ENCODE measurements around the gene TCF12.

TCF12 gene

DNA sequence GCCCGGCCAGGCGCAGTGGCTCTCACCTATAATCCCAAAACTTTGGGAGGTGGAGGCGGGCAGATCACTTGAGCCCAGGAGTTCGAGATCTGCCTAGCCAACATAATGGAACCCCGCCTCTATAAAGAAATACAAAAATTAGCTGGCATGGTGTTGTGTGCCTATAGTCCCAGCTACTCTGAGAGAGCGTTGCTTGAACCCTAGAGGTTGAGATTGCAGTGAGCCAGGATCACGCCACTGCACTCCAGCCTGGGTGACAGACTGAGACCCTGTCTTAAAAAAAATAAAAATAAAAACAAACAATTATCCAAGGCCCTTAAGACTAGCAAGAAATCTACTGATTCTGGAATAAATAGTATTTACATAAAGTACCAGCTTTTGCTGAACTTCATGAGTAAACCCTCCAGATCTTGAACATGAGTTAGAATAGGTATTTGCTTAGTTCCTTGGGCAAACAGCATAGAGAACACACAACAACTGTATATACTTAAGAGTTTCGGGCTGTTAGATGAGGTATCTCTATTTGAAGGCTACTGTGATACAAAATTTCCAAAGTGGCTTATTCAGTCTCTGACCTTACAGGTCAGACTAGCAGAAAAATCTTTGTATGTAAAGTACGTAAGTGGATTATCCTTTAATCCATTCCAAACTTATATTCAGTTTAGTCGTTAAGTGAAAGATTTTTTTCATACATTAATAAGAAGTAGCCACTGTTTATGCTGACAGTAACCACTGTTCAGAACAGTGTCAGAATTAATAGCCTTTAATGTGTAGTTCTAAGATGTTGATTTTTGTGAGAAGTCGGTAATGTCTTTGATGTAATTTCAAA lies 286.8 kb downstream of the TCF12 start:
- Histone ChIP-seq H3K27me3 (ENCODE audit: control insufficient read depth, insufficient read depth, low read length) (no peaks in the 10 kb centered on the region), H3K9me3 (ENCODE audit: control insufficient read depth, insufficient read depth, low read length) (no peaks in the 10 kb centered on the region), H3K4me3 (ENCODE audit: low read depth, low read length) (no peak overlapping the region), H3K9ac (ENCODE audit: low read depth, low read length) (no peak overlapping the region), H3K4me1 (ENCODE audit: control insufficient read depth, insufficient read depth, low read length) (no peaks in the 10 kb centered on the region), H3K36me3 (ENCODE audit: control insufficient read depth, insufficient read depth, low read length) (no peaks in the 10 kb centered on the region)

DNA sequence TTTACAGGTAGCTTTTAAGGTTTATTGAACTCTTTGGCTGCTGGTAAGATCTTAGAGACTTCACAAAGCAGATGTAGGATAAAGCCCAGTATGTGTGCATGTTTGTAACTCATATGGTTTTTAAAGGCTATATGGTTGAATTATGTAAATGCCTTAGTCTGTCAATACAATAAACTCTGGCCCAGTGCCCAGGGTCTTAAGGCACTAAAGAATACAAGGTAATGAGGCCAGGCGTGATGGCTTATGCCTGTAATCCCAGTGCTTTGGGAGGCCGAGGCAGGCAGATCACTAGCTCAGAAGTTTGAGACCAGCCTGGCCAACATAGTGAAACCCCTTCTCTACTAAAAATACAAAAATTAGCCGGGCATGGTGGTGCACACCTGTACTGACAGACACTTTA lies 287.6 kb downstream of the TCF12 start:
- H3K27me3 ChIP-seq (ENCODE audit: control insufficient read depth, insufficient read depth, low read length): no peaks in the 10 kb centered on the region
- no peaks in the 10 kb centered on the region for H3K9me3 ChIP-seq (ENCODE audit: control insufficient read depth, insufficient read depth, low read length)
- H3K36me3 ChIP-seq (ENCODE audit: control insufficient read depth, insufficient read depth, low read length): no peaks in the 10 kb centered on the region
- no peak overlapping the region for H3K4me3 ChIP-seq (ENCODE audit: low read depth, low read length)
- no peak overlapping the region for H3K9ac ChIP-seq (ENCODE audit: low read depth, low read length)
- H3K4me1 ChIP-seq (ENCODE audit: control insufficient read depth, insufficient read depth, low read length): no peaks in the 10 kb centered on the region

DNA sequence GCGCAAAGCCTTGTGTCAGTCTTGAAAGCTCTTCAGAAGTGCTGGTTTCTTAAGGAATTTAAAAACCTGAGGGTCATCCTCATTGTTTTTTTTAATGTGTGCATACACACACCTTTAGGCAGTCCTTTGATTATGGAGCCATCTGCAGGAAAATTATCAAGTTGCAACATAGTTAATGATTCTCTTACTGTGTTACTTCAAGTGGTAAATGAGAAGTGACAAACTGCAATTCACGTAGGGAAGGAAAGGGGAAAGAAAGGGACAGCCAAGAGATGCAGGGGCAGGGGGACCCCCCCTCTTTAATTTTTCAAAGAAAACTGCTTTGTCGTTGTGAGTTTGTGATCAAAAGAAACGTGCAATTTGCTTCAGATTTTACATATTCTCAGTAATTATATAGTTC lies 295.4 kb downstream of the TCF12 start:
- Histone ChIP-seq H3K27me3 (ENCODE audit: control insufficient read depth, insufficient read depth, low read length) (no peaks in the 10 kb centered on the region), H3K4me1 (ENCODE audit: control insufficient read depth, insufficient read depth, low read length) (peaks cover 16% of the 10 kb centered on the region), H3K9me3 (ENCODE audit: control insufficient read depth, insufficient read depth, low read length) (no peaks in the 10 kb centered on the region), H3K9ac (ENCODE audit: low read depth, low read length) (no peak overlapping the region), H3K4me3 (ENCODE audit: low read depth, low read length) (no peak overlapping the region), H3K36me3 (ENCODE audit: control insufficient read depth, insufficient read depth, low read length) (no peaks in the 10 kb centered on the region)

DNA sequence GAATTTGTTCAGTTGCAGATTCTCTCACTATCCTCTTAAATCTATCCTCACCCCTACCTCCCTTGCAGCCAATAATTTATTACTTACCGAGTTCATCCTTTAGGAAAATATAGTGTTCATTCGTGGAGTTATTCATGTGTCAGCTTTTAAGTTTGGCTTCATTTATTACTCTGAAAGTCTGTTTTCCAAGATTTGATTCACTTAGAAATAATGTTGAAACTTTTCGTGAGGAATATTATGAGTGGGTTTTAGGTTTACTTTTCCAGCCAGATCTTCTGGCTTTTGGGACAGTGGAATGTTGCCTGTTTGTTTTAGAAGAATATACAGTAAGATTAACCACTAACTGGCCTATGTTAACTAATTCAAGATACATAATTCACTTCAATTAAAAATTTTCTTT lies 296.9 kb downstream of the TCF12 start:
- no peak overlapping the region for H3K4me3 ChIP-seq (ENCODE audit: low read depth, low read length)
- no peak overlapping the region for H3K9ac ChIP-seq (ENCODE audit: low read depth, low read length)
- H3K27me3 ChIP-seq (ENCODE audit: control insufficient read depth, insufficient read depth, low read length): no peaks in the 10 kb centered on the region
- H3K36me3 ChIP-seq (ENCODE audit: control insufficient read depth, insufficient read depth, low read length): no peaks in the 10 kb centered on the region
- no peaks in the 10 kb centered on the region for H3K9me3 ChIP-seq (ENCODE audit: control insufficient read depth, insufficient read depth, low read length)
- peaks cover 22% of the 10 kb centered on the region for H3K4me1 ChIP-seq (ENCODE audit: control insufficient read depth, insufficient read depth, low read length)

DNA sequence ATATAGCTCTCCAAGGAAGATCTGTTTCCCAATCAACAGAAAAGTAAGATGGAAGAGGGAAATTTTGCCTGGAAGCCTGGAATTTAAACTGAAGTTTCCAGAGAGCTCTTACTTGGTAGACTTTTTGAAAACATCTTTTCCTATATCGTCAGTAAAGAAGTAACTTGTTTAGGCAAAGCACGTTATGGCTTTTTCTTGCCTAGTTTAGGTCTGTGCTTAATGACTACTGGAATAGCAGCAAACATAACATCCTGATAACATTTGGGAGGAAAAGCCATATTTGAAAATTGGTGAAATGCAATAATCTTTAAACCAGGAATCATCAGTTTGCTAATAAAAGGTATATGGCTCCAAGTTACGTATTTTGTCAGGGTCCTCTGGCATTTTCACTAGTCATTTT lies 297.4 kb downstream of the TCF12 start:
- no peak overlapping the region for H3K9ac ChIP-seq (ENCODE audit: low read depth, low read length)
- H3K4me1 ChIP-seq (ENCODE audit: control insufficient read depth, insufficient read depth, low read length): peaks cover 22% of the 10 kb centered on the region
- no peak overlapping the region for H3K4me3 ChIP-seq (ENCODE audit: low read depth, low read length)
- H3K36me3 ChIP-seq (ENCODE audit: control insufficient read depth, insufficient read depth, low read length): no peaks in the 10 kb centered on the region
- no peaks in the 10 kb centered on the region for H3K27me3 ChIP-seq (ENCODE audit: control insufficient read depth, insufficient read depth, low read length)
- H3K9me3 ChIP-seq (ENCODE audit: control insufficient read depth, insufficient read depth, low read length): no peaks in the 10 kb centered on the region

DNA sequence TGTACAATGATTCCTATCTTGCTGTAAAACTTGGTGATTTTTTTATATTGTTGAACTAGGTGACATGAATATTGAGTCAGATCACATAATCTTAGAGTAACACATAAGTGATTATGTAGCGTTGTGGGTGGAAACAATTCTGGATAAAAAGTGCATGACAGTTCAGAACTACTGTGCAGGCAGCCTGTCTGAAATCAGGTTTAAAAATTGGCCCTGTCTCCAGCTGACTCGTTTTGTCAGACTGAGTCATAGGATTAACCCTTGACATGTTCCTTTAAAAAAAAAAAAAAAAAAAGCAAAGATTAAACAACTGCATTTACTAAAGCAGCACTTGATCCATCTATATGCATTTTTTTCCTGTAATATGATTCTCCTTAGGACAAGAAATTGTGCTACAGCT lies 297.8 kb downstream of the TCF12 start:
- H3K9me3 ChIP-seq (ENCODE audit: control insufficient read depth, insufficient read depth, low read length): no peaks in the 10 kb centered on the region
- no peaks in the 10 kb centered on the region for H3K36me3 ChIP-seq (ENCODE audit: control insufficient read depth, insufficient read depth, low read length)
- H3K9ac ChIP-seq (ENCODE audit: low read depth, low read length): no peak overlapping the region
- peaks cover 22% of the 10 kb centered on the region for H3K4me1 ChIP-seq (ENCODE audit: control insufficient read depth, insufficient read depth, low read length)
- H3K27me3 ChIP-seq (ENCODE audit: control insufficient read depth, insufficient read depth, low read length): no peaks in the 10 kb centered on the region
- no peak overlapping the region for H3K4me3 ChIP-seq (ENCODE audit: low read depth, low read length)

DNA sequence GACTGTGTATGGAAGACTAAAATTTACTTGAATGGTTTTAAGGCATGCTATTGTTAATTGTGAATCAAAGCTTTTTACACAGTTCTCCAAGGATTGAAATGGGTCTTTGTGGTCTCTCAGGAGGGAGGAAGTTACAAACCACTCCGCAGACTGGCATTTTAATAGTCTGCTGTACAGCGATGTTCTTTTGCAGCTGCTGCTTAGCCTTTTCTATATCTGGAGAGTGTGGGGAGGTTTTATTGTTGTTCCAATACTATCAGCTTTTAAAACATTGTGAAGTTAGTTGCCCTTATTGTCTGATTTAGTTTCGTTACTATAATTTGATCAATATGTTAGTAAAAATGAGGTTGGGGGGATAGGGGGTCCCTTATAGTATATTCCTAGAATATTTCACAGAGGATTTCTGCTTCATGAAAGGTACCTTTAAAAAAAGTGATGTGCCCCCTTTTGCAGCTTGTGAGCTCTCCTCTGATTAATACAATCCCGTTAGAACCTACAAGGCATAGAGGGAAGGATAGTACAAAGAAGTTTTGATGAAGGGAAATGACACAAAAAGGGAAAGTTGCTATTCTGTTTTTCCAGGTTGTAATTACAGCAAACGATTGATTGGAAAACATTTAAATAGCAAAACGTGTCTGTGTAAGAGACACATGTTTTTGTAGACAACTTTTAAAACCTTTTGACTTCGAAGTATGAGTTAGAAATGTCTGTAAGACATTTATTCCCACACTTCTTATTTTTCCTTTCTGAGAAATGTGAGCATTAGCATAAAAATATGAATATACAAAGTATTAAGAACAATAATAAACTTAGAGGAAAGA lies 299.5 kb downstream of the TCF12 start:
- Histone ChIP-seq H3K4me1 (ENCODE audit: control insufficient read depth, insufficient read depth, low read length) (peaks cover 25% of the 10 kb centered on the region), H3K9ac (ENCODE audit: low read depth, low read length) (no peak overlapping the region), H3K27me3 (ENCODE audit: control insufficient read depth, insufficient read depth, low read length) (no peaks in the 10 kb centered on the region), H3K36me3 (ENCODE audit: control insufficient read depth, insufficient read depth, low read length) (no peaks in the 10 kb centered on the region), H3K4me3 (ENCODE audit: low read depth, low read length) (no peak overlapping the region), H3K9me3 (ENCODE audit: control insufficient read depth, insufficient read depth, low read length) (no peaks in the 10 kb centered on the region)

DNA sequence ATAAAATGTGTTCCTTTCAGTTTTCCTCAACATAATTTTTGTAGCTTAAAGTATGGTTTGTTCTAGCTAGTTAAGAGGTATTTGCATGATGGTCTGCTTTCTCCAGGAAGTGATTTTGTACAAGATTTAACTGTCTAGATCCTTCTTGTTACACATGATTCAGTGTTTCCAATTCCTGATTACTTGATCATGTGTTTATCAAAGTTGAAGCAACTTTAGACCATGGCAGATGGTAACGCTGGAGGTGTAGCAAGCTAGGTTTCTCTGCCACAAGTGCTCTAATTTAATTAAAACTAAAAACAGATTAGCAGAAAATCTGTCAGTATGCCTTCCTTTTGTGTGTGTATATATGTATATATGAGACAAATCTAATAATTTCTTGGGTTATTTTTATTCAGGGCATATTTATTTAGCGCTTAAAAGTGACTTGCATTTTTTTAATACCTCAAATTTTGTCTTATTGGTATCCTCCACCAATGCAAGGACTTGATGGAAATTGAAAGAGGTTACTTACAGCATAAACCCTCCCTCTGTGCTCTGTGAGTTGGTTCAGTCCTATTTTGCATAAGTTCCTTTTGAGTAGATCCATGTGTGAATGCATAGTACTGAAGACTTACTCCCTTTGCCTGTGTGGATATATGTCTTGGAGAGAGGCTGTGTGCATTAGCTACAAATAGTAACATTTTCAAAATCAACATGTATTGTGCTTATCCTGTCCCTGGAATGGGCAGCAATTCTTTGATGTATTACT lies 300.6 kb downstream of the TCF12 start:
- peak overlapping the region; percentile 47 for H3K4me3 ChIP-seq (ENCODE audit: low read depth, low read length)
- no peaks in the 10 kb centered on the region for H3K9me3 ChIP-seq (ENCODE audit: control insufficient read depth, insufficient read depth, low read length)
- H3K4me1 ChIP-seq (ENCODE audit: control insufficient read depth, insufficient read depth, low read length): peaks cover 22% of the 10 kb centered on the region
- no peak overlapping the region for H3K9ac ChIP-seq (ENCODE audit: low read depth, low read length)
- H3K36me3 ChIP-seq (ENCODE audit: control insufficient read depth, insufficient read depth, low read length): no peaks in the 10 kb centered on the region
- H3K27me3 ChIP-seq (ENCODE audit: control insufficient read depth, insufficient read depth, low read length): no peaks in the 10 kb centered on the region

DNA sequence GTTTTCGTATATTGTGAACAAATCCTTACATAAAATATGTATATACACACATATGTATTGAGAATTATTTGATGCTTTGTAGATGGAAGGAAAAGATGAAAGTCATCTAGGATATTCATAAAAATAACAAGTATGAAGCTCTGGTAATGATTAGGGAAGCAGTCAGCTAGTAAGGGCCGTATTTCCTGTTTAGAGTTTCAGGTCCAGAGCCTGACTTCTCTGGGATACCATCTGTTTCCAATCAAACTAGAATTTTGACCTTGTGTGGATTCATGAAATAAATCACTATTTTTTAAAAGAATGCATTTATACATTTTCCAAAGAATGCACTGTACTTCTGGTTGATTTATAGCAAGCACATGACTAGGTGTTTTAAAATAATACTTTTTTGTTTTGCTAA lies 301.8 kb downstream of the TCF12 start:
- peaks cover 22% of the 10 kb centered on the region for H3K4me1 ChIP-seq (ENCODE audit: control insufficient read depth, insufficient read depth, low read length)
- H3K27me3 ChIP-seq (ENCODE audit: control insufficient read depth, insufficient read depth, low read length): no peaks in the 10 kb centered on the region
- no peaks in the 10 kb centered on the region for H3K9me3 ChIP-seq (ENCODE audit: control insufficient read depth, insufficient read depth, low read length)
- no peaks in the 10 kb centered on the region for H3K36me3 ChIP-seq (ENCODE audit: control insufficient read depth, insufficient read depth, low read length)
- H3K4me3 ChIP-seq (ENCODE audit: low read depth, low read length): no peak overlapping the region
- H3K9ac ChIP-seq (ENCODE audit: low read depth, low read length): no peak overlapping the region

DNA sequence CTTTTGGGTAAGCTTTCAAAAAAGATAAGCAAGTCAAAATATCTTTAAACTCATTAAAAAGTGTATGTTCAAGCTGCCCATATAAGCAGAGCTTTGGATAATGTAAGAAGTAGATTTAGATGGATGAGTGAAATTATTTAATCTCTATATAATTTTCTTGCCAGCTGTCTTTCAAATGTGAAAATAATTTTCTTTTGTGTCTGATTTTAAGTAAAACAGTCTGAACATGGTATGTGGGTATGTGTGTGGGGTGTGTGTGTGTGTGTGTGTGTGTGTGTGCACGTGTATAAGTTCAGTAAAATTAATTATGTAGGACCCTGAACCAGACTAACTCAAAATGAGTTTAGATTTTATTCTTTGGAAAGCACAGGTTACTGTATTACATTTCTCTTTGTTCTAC lies 302.7 kb downstream of the TCF12 start:
- Histone ChIP-seq H3K36me3 (ENCODE audit: control insufficient read depth, insufficient read depth, low read length) (no peaks in the 10 kb centered on the region), H3K9ac (ENCODE audit: low read depth, low read length) (no peak overlapping the region), H3K9me3 (ENCODE audit: control insufficient read depth, insufficient read depth, low read length) (no peaks in the 10 kb centered on the region), H3K4me1 (ENCODE audit: control insufficient read depth, insufficient read depth, low read length) (peaks cover 19% of the 10 kb centered on the region), H3K27me3 (ENCODE audit: control insufficient read depth, insufficient read depth, low read length) (no peaks in the 10 kb centered on the region), H3K4me3 (ENCODE audit: low read depth, low read length) (no peak overlapping the region)

DNA sequence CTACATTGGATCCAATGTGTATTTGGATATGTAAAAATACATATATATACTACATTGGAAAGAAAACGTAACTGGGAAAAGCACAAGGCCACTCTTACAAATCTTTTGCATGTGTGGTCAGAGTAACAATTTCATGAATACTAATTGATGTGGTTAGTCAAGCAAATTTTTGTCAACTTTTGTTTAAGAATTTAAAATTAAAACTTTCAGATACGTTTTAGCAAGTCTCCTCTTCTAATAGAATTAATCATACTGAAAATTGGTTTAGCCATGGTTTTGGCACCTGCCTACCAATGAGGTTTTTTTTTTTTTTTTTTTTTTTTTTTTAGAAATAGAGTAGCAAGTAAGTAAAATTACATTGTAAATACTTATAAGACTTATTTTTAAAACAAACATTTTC lies 304.9 kb downstream of the TCF12 start:
- H3K27me3 ChIP-seq (ENCODE audit: control insufficient read depth, insufficient read depth, low read length): no peaks in the 10 kb centered on the region
- no peaks in the 10 kb centered on the region for H3K36me3 ChIP-seq (ENCODE audit: control insufficient read depth, insufficient read depth, low read length)
- H3K4me1 ChIP-seq (ENCODE audit: control insufficient read depth, insufficient read depth, low read length): peaks cover 11% of the 10 kb centered on the region
- H3K9me3 ChIP-seq (ENCODE audit: control insufficient read depth, insufficient read depth, low read length): no peaks in the 10 kb centered on the region
- no peak overlapping the region for H3K4me3 ChIP-seq (ENCODE audit: low read depth, low read length)
- no peak overlapping the region for H3K9ac ChIP-seq (ENCODE audit: low read depth, low read length)
